Keratinocyte (primary cell): ENCODE data around the gene FAM83G. TPM values are rescaled to one million over a fixed set of nuclear protein-coding genes. Genes with fewer than 3 reads are reported as not detected.

Experiments
- DNase-seq: peaks from one replicate; pipeline ENCODE4 v3.0.0-alpha.2; 2011; ENCODE audit warnings: low read depth, missing footprints, low spot score
- FAIRE-seq: peaks from 2 replicates; lab custom pipeline; 2011; peaks lifted over from hg19 to GRCh38; lab: Jason Lieb, UNC
- H2AFZ ChIP-seq: 2 replicates; pipeline ENCODE4 v1.6.0; 2012; ENCODE audit warnings: low read length, control low read depth, inconsistent platforms; ENCODE audit not compliant: control insufficient read depth
- H3K27ac ChIP-seq: 2 replicates; pipeline ENCODE4 v1.5.1; 2011; ENCODE audit warnings: low read length; ENCODE audit not compliant: control insufficient read depth, insufficient read depth
- H3K27me3 ChIP-seq: 3 replicates; pipeline ENCODE4 v1.6.0; 2011; ENCODE audit warnings: low read length; ENCODE audit not compliant: control insufficient read depth, insufficient read depth; ENCODE audit errors: extremely low read depth
- H3K36me3 ChIP-seq, 2 experiments: 2 replicates in 1 of 2; 3 replicates in 1 of 2; pipeline ENCODE4 v1.5.1; 2011; ENCODE audit warnings: low read length in 2 of 2, mild to moderate bottlenecking in 1 of 2; ENCODE audit not compliant: control insufficient read depth in 2 of 2, insufficient read depth in 2 of 2; ENCODE audit errors: extremely low read depth in 1 of 2
- H3K4me1 ChIP-seq: 3 replicates; pipeline ENCODE4 v1.5.1; 2011; ENCODE audit warnings: low read length; ENCODE audit not compliant: control insufficient read depth, insufficient read depth; ENCODE audit errors: extremely low read depth
- H3K4me2 ChIP-seq: 3 replicates; pipeline ENCODE4 v1.6.0; 2011; ENCODE audit warnings: low read depth, low read length; ENCODE audit not compliant: control insufficient read depth, insufficient read depth; ENCODE audit errors: extremely low read depth
- H3K4me3 ChIP-seq, 3 experiments: fragments of 200-600 bp in 1 of 3; sonication (generic) in 1 of 3; 2 replicates in 2 of 3; 3 replicates in 1 of 3; pipeline ENCODE4 v1.5.1; 2011 to 2016; ENCODE audit warnings: low read length in 3 of 3, mild to moderate bottlenecking in 3 of 3, control low read depth in 2 of 3, inconsistent platforms in 1 of 3, low read depth in 1 of 3, mixed read lengths in 1 of 3, mixed run types in 1 of 3, moderate library complexity in 1 of 3; ENCODE audit not compliant: control insufficient read depth in 2 of 3, insufficient read depth in 2 of 3; ENCODE audit errors: extremely low read depth in 1 of 3
- H3K79me2 ChIP-seq: 2 replicates; pipeline ENCODE4 v1.6.0; 2012; ENCODE audit warnings: low read length; ENCODE audit not compliant: control insufficient read depth, insufficient read depth
- H3K9ac ChIP-seq: 3 replicates; pipeline ENCODE4 v1.6.0; 2011; ENCODE audit warnings: low read length; ENCODE audit not compliant: control insufficient read depth, insufficient read depth; ENCODE audit errors: extremely low read depth
- H3K9me1 ChIP-seq: 3 replicates; pipeline ENCODE4 v1.6.0; 2011; ENCODE audit warnings: low read length; ENCODE audit not compliant: control insufficient read depth, insufficient read depth; ENCODE audit errors: extremely low read depth
- H3K9me3 ChIP-seq: 2 replicates; pipeline ENCODE4 v1.5.1; 2012; ENCODE audit warnings: low read depth, low read length; ENCODE audit not compliant: control insufficient read depth
- H4K20me1 ChIP-seq: 3 replicates; pipeline ENCODE4 v1.6.0; 2011; ENCODE audit warnings: low read length; ENCODE audit not compliant: control insufficient read depth, insufficient read depth; ENCODE audit errors: extremely low read depth
- CTCF ChIP-seq, 3 experiments: IDR thresholded peaks in 1 of 3; conservative IDR thresholded peaks in 1 of 3; optimal IDR thresholded peaks in 1 of 3; 2 replicates in 2 of 3; 3 replicates in 1 of 3; pipeline versions ENCODE3 to v1.5.1; 2011; ENCODE audit warnings: low read length in 3 of 3, mild to moderate bottlenecking in 3 of 3, moderate library complexity in 2 of 3, control low read depth in 1 of 3, inconsistent platforms in 1 of 3; ENCODE audit not compliant: insufficient read depth in 2 of 3; ENCODE audit errors: extremely low read depth in 1 of 3
- EZH2 ChIP-seq: IDR thresholded peaks from one replicate; pipeline ENCODE4 v1.6.1; 2012; ENCODE audit warnings: inconsistent platforms, mild to moderate bottlenecking, low read length, moderate library complexity
- dilution Hi-C: fragments of 300-500 bp; cut with MboI; formaldehyde crosslinking; loops from one replicate; pipeline ENCODE4 v1.7.0; 2020; ENCODE audit warnings: low sequenced_read_pairs; ENCODE audit not compliant: extremely low pct_ligation_motif_present
- polyA plus RNA-seq, 5 experiments: library from polyadenylated mRNA; depleted of rRNA in 3 of 5; stranded (reverse) in 3 of 5; stranded (forward) in 1 of 5; unstranded in 1 of 5; fragments of >200 nt; gene quantifications; 1 replicate in 1 of 5; 2 replicates in 3 of 5; 3 replicates in 1 of 5; pipeline versions ENCODE4 v1.2.1 to v1.2.3, GENCODE V29; 2011 to 2012; ENCODE audit warnings: missing spikeins in 2 of 5, low read depth in 1 of 5, low replicate concordance in 1 of 5

FAM83G gene
- polyA plus RNA-seq, 1 donor (not counting 4 experiments of a cell fraction or from before 2014, with no cell fraction given) = 23.2 TPM

DNA sequence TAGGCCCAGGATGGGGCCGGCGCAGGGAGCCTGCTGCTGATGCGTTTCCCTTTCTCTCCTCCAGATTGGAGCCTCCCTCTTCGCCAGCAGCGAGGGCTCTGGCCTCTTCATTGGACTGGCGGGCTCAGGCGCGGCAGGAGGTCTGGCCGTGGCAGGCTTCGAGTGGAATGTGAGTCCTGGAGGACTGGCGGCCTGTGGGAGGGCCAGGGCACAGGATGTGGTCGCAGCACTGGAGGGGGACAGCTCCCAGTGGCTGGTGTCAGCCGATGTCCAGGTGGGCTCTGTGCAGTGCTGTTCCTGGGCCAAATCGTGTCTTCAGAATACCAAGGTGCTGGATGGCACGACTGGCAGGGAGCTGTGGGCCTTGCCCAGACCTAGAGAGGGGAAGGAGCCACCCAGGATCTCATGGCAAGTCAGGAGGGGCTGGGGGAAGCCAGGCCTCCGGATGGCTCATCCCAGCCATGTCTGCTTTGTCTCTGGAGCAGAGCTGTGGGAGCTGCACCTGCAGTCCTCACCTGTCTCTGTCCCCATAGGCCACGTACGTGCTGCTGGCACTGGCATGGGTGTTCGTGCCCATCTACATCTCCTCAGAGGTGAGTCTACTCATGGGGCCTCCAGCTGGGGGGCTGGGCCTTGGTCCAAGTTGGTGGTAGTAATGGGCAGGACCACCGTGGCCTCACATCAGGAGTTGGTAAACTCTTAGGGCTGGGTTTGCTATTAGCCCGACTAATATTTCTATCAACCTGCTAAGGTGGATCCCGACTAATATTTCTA is 45.3 kb downstream of the FAM83G start:
- Histone ChIP-seq H2AFZ (no peak overlapping the region), H3K79me2 (no peaks in the 10 kb centered on the region), H3K9me3 (no peaks in the 10 kb centered on the region), H3K4me2 (no peak overlapping the region), H3K36me3 (no peaks in the 10 kb centered on the region), H3K27me3 (no peaks in the 10 kb centered on the region), H3K4me3 (no peak overlapping the region), H3K9ac (no peak overlapping the region), H3K9me1 (no peaks in the 10 kb centered on the region), H3K27ac (no peak overlapping the region), H4K20me1 (no peaks in the 10 kb centered on the region), H3K4me1 (peaks cover 12% of the 10 kb centered on the region)
- dilution Hi-C loops = no loop called here
- no peak for DNase-seq
- FAIRE-seq = no peak
- TF ChIP-seq EZH2 (no peak), CTCF (optimal IDR thresholded peaks at IDR 0.05 in 1 of 3, IDR thresholded peaks at IDR 0.05 in 1 of 3, conservative IDR thresholded peaks at IDR 0.05 in 1 of 3; ENCODE audit: extremely low read depth in 1 of 3, insufficient read depth in 2 of 3, low read length in 3 of 3) (no peak)

DNA sequence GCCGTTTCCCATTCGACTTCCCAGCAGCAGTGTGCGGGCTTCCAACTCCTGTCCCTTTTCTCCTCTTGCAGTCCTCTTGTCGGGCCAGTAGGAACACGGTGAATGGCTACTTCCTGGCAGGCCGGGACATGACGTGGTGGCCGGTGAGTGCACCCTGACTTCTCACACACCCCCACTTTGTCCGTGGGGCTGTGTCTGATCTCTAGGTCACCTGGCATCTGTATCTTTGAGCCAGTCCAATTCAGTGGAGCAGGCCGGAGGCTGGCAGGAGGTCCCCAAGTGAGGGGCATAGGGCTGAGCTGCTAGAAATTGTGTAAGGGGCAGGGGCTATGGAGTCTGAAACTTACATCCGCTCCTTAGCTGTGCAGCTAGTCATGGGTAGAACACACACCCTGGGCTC is 46.0 kb downstream of the FAM83G start:
- Histone ChIP-seq H3K79me2 (no peaks in the 10 kb centered on the region), H3K9me3 (no peaks in the 10 kb centered on the region), H3K9me1 (no peaks in the 10 kb centered on the region), H2AFZ (no peak overlapping the region), H3K4me1 (peaks cover 9% of the 10 kb centered on the region), H3K27me3 (no peaks in the 10 kb centered on the region), H3K36me3 (no peaks in the 10 kb centered on the region), H3K4me2 (no peak overlapping the region), H3K4me3 (no peak overlapping the region), H3K9ac (no peak overlapping the region), H4K20me1 (no peaks in the 10 kb centered on the region), H3K27ac (no peak overlapping the region)
- TF ChIP-seq EZH2 = no peak
- no peak for TF ChIP-seq CTCF (optimal IDR thresholded peaks at IDR 0.05 in 1 of 3, IDR thresholded peaks at IDR 0.05 in 1 of 3, conservative IDR thresholded peaks at IDR 0.05 in 1 of 3; ENCODE audit: extremely low read depth in 1 of 3, insufficient read depth in 2 of 3, low read length in 3 of 3)
- FAIRE-seq (no peak), DNase-seq (no peak)
- dilution Hi-C loops = no loop called here
